Measurements from ENCODE around the gene ALDH1A1.

ALDH1A1 gene

DNA sequence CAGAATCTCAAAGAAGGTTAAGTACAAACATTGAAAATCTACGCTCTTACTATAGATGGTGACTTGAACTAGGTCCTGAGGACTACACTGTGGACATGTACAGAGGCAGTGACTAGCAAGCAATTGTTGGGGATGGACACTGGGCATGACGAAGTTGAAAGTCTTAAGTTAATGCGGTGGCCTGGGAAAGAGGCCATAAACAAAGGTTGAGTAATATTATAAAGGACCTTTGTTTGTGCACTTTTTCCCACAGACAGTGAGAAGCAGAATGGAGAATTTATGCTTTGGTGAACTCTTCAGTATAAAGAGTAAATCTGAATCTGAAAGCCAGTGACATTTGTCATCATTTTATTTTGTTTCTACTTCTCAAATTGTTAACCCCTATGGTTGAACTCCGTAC lies 15.3 kb downstream of the ALDH1A1 start:
- no peak for DNase-seq

DNA sequence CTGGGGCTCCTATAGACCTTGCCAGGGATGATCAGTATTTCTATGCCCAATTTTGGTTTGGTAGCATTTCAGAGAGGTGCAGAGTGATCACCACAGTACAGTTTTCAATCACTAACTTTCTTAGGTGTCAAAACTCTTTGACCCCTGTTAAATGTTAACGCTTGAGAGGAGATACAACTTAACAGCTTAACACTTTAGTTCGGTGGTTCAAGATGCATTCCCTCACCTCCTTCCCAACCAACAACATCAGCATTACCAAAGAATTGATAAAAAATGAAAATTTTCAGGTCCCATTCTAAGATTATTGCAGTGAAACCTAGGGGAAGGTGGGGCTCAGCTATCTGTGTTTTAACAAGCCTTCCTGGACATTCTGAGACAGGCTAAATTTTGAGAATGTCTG lies 16.2 kb downstream of the ALDH1A1 start:
- DNase-seq: no peak

DNA sequence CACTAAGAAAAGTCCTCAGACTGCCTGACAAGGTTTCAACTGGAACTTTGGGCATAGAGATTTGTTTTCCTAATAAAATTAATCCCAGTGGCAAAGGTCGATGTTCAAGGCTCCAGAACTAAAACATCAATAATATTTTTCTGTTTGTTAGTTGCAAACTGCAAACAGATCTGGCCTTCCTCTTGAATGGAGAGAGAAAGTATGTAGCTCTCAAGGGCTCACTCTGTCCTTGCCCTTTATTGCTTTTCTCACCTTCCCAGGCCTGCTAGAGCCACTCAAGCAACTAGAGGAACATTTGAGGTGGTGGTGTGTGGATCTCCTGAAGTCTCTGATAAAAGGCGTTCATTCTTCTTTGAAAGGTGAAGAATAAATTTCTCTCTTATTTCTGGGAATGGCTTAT lies 16.6 kb downstream of the ALDH1A1 start:
- DNase-seq: no peak

- no peak for DNase-seq
Measured at GRCh38 chr9:72935595-72935994, 17.3 kb downstream of the ALDH1A1 start.

- DNase-seq: no peak
Measured at GRCh38 chr9:72933730-72934665, 18.9 kb downstream of the ALDH1A1 start.

DNA sequence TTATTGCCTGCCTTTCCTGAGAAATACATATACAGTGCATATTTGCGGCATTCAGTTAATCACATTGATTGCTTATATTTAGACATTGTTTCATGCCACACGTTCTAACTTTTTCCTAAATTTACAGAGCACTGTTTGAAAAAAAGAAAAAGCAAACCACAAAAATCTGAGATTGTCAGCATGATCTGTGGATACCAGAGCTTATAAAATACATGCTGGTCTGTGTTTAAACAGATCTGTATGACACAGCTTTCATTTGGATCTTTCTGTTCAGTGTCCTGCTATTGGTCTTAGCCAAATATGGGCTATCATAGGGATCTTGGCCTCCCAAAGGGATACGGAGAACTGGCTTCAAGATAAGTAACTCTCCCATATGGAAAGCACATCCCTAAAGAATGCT lies 20.2 kb downstream of the ALDH1A1 start:
- no peak for DNase-seq

GRCh38 chr9:72931897-72932296 lies 21.0 kb downstream of the ALDH1A1 start:
- no peak for DNase-seq

GRCh38 chr9:72931437-72931836 lies 21.4 kb downstream of the ALDH1A1 start:
- DNase-seq: no peak

DNA sequence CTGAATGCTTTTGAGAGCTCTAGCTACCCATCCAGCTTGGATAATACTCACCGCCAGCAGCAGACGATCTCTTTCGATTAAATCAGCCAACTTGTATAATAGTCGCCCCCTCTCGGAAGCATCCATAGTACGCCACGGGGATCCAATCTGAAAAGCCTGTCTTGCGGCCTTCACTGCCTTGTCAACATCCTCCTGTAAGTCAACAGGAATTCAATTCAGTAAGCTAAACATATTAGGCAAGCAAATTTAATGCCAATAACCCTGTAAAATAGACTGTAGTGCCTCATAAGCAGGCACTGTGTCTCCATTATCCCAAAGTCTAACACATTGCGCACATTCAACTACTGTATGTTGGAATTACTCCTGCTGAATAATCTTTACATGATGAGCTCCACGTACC lies 22.0 kb downstream of the ALDH1A1 start:
- no peak for DNase-seq

DNA sequence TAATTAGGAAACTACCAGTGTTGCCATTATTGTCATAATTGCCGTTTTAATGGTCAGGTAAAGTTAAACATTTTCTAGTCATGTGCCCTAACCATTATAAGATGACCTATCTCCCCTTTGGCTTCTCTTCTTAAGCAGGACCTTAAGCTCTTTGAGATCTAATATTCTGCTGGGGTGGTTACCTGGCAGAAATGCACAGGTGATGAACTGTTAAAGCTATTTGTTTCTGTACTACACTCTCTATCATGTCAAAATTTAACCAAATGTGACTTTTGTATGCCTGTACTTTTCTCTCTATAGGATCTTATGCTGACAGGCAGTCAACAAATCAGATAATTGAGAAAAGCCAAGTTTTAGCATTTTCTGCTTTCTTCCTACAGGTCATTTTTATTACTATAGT lies 23.3 kb downstream of the ALDH1A1 start:
- no peak for DNase-seq

DNA sequence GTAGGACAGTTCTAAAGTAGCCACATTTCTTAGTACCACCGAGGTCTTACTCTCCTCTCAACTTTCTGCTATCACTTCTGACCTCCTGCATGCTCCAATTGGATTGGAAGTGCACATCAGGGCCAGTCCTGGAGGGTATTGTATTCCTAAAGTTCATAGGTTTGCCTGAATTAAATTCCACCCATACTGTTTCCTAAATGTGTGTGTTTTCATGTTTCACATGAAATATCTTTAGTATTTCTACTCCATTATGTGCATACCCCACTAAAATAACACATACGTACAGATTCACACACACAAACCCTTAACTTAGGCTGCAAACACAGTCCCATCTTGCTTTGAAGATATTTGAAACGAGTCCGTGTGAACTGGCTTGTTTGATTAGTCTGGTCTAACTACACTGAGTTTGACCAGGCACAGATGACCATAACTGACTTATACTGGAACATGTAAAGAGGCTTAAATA lies 24.8 kb downstream of the ALDH1A1 start:
- DNase-seq: no peak

DNA sequence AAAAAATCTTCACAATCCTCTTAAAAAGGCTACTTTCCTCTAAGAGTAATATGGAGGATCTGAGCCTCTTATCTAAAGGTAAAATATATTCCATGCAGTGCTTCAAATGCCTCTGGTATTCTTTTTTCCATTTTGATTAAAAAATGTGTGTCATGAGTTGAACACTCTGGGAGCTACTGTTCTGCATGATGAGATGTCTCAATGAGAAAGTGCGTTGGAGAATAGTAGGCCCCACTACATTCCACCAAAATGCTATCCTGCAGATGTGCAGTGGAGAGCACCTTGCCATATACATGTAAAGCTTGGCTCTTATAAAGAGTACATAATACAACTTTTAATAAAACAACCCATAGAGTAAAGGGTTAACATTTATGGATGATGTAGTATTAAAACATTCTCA lies 26.3 kb downstream of the ALDH1A1 start:
- DNase-seq: no peak

DNA sequence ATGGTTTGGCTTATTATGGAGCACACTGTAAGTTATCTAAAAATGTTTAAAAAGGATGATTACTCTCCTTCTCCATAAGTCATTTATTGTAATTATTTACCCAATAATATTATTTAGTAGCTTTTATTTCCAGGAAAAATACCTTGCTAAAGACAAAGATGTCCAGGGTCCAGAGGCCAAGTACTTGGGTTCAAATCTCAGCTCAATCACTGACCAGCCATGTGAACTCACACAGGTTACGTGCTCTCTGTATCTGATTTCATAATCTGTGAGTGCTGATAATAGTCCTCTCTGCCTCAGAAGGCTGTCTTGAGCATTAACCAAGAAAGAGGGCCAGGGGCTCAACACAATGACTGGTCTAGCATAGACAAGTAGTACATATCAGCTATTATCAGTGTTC lies 27.0 kb downstream of the ALDH1A1 start:
- no peak for DNase-seq

DNA sequence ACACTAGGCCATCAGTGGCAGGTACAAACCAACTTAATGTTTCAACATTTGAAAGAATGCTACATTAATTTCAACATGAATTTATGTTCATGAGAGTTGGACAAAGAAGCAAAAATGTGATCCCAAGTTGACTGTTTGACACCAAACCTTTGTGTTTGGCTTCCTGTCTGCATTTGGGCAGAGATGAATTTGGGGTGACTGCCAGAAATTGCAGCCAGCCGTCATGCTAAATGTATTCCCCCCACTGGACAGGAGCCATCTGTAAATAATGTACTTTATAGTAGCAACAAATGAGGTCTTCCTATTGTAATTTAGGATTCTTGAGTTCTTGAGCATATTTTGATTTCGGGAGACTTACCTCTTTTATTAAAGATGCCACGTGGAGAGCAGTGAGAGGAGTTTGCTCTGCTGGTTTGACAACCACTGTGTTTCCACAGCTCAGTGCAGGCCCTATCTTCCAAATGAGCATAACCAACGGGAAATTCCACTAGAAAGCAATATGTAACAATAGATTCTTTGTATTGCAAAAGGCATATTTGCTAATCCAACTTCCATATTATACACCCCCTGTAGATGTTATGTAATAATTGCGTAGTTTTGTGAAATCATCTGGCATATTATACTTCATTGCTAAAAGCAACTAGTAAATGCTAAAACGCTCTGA lies 27.6 kb downstream of the ALDH1A1 start:
- no peak for DNase-seq

DNA sequence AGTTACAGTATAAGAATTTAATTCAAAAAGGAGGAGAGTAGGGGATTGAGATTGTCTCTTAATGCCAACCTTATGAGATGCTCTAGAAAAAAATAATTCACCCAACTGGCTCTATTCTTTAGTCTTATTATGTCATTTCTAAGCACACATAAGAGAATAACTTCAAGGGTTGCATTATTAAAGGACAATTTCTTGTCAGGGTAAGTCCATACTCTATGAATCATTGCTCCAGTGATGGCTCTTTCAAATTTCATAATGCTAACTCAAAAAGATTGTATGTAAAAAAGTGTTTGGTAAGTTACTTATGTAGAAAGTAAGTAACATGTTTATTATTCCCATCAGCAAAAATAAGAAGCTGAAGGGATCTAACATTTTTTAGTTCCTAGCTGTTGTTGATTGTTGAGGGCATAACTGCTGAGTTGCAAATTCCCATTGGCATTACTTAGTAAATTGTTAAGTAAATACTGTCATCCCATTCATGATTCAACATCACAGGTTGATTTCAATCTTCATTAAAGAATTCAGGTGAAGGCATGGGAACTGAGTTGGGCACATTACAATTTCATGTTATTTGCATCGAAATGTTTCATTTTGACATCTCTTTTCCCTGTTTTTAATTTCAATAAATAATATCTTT lies 28.6 kb downstream of the ALDH1A1 start:
- DNase-seq: no peak

GRCh38 chr9:72923077-72923476 lies 29.8 kb downstream of the ALDH1A1 start:
- DNase-seq: no peak

GRCh38 chr9:72921888-72922654 lies 30.8 kb downstream of the ALDH1A1 start:
- no peak for DNase-seq

DNA sequence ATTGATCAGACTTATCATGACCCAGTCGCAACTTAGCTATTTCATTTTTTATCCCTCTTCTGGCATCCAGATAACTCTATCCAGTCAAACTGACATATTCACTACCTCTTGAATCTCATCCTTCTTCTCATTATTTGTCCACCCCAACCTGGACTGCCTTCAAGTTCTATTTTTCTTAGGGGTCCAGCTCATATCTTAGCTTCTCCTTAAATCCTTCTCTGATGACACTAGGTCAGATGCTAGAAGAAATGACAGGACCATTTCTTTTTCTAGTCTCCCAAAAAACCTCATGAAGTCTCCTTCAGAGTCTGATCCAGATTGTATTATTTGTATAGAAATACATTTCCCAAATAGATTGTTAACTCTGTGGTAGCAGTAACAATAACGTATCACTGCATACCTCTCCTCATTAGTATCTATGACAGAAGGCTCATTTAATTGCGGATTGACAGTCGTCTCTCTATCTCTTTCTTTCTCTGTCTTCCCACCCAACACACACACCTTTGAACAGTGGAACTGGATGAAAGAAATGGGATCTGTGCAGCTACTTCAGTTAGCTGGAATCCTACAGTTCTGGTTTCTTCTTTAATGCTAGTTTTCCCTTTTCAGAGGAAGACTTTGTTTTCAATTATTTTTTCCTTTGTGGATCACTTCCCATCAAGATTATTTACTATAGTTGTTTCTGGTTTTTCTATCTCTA lies 33.5 kb downstream of the ALDH1A1 start:
- DNase-seq: no peak

GRCh38 chr9:72917892-72918509 lies 34.9 kb downstream of the ALDH1A1 start:
- DNase-seq: no peak

DNA sequence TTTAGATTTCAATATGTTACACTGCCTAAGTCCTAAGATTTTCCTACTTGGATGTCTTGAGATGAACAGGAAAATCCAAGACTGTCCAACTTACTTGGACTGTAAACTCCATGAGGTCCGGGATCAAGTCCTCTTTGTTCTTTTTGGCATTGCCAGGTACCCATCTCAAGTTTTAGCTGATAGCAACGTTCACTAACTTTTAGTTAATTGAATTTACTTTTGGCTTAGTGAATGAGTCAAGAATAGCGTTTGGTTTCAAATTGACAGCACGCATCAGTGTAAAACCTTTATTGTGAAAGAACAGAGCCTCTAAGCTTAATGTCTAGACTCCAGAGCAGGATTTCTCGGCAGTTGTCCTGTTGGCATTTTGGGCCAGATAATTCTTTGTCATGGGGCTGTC lies 37.2 kb downstream of the ALDH1A1 start:
- DNase-seq: no peak

GRCh38 chr9:72914750-72915149 lies 38.1 kb downstream of the ALDH1A1 start:
- DNase-seq: no peak

Measured in activated CD4-positive, alpha-beta T cell treated with anti-CD3 and anti-CD28 coated beads, Interleukin-2, amount 50 U/mL, for 4 hours (primary cell).